ENCODE results near the gene VSTM2B. TPM values are rescaled to one million over a fixed set of nuclear protein-coding genes. Genes with fewer than 3 reads are reported as not detected.

Gene VSTM2B
- total RNA-seq, 1 donor from 2014 or later, result not detected

- Histone ChIP-seq H2AFZ (replicated peaks) (no peak overlapping the region), H3K9ac (no peak overlapping the region), H3K9me3 (ENCODE audit: low read depth) (no peaks in the 10 kb centered on the region), H3F3A (ENCODE audit: low read depth) (no peaks in the 10 kb centered on the region), H3K4me2 (no peak overlapping the region), H3K36me3 (no peaks in the 10 kb centered on the region), H3K79me2 (ENCODE audit: low read depth) (no peaks in the 10 kb centered on the region), H3K27ac (no peak overlapping the region), H3K27me3 (peaks cover 44% of the 10 kb centered on the region), H3K4me3 (no peak overlapping the region), H3K4me1 (no peaks in the 10 kb centered on the region), H4K20me1 (ENCODE audit: low read depth) (no peaks in the 10 kb centered on the region)
- Mint-ChIP-seq H3K9me3 (no peaks in the 10 kb centered on the region), H3K27ac (no peak overlapping the region), H3K4me3 (no peak overlapping the region), H3K27me3 (ENCODE audit: insufficient read depth, low read depth) (peaks cover 19% of the 10 kb centered on the region), H3K4me1 (no peaks in the 10 kb centered on the region), H3K36me3 (no peaks in the 10 kb centered on the region)
- TF ChIP-seq, protein P1, sequence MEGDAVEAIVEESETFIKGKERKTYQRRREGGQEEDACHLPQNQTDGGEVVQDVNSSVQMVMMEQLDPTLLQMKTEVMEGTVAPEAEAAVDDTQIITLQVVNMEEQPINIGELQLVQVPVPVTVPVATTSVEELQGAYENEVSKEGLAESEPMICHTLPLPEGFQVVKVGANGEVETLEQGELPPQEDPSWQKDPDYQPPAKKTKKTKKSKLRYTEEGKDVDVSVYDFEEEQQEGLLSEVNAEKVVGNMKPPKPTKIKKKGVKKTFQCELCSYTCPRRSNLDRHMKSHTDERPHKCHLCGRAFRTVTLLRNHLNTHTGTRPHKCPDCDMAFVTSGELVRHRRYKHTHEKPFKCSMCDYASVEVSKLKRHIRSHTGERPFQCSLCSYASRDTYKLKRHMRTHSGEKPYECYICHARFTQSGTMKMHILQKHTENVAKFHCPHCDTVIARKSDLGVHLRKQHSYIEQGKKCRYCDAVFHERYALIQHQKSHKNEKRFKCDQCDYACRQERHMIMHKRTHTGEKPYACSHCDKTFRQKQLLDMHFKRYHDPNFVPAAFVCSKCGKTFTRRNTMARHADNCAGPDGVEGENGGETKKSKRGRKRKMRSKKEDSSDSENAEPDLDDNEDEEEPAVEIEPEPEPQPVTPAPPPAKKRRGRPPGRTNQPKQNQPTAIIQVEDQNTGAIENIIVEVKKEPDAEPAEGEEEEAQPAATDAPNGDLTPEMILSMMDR (IDR thresholded peaks at IDR 0.05), result no peak
- TF ChIP-seq EZH2phosphoT487 (IDR thresholded peaks at IDR 0.05), result no peak
- DNase-seq (ENCODE audit: low spot score), result no peak
Measured at GRCh38 chr19:29514525-29515232, 11.1 kb upstream of the VSTM2B start.

DNA sequence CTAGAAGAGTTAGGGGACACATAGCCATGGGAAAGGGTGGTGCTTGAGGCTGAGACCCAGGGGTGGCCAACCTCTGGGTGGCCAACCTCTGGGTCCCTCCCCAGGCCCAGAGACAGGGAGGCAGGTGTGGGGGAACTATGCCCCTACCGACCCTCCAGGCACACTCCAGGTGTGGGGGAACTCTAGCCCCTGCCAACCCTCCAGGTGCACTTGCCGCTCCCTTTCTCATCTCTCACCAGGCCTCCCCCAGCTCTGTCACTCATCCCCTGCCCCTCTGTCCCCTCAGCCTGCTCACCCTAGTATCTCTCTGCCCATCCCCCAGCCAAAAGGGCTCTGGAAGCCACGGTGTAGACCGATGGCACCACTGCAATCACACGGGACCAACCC lies 10.6 kb upstream of the VSTM2B start:
- H2AFZ ChIP-seq (replicated peaks), result no peak overlapping the region
- peaks cover 20% of the 10 kb centered on the region for H3K27me3 Mint-ChIP-seq (ENCODE audit: insufficient read depth, low read depth)
- H3K27ac ChIP-seq, result no peak overlapping the region
- H3K9ac ChIP-seq, result no peak overlapping the region
- H3K4me3 ChIP-seq, result no peak overlapping the region
- no peak overlapping the region for H3K27ac Mint-ChIP-seq
- no peaks in the 10 kb centered on the region for H3K36me3 Mint-ChIP-seq
- no peaks in the 10 kb centered on the region for H3K9me3 Mint-ChIP-seq
- no peak overlapping the region for H3K4me2 ChIP-seq
- no peak for DNase-seq (ENCODE audit: low spot score)
- H3K4me1 ChIP-seq, result no peaks in the 10 kb centered on the region
- no peaks in the 10 kb centered on the region for H3K36me3 ChIP-seq
- H3F3A ChIP-seq (ENCODE audit: low read depth), result no peaks in the 10 kb centered on the region
- TF ChIP-seq EZH2 (IDR thresholded peaks at IDR 0.05) (no peak), EZH2phosphoT487 (IDR thresholded peaks at IDR 0.05) (no peak)
- TF ChIP-seq, protein P1 (IDR thresholded peaks at IDR 0.05), result no peak
- H3K4me3 Mint-ChIP-seq, result no peak overlapping the region
- peaks cover 49% of the 10 kb centered on the region for H3K27me3 ChIP-seq
- no peaks in the 10 kb centered on the region for H3K9me3 ChIP-seq (ENCODE audit: low read depth)
- no peaks in the 10 kb centered on the region for H4K20me1 ChIP-seq (ENCODE audit: low read depth)
- H3K79me2 ChIP-seq (ENCODE audit: low read depth), result no peaks in the 10 kb centered on the region
- no peaks in the 10 kb centered on the region for H3K4me1 Mint-ChIP-seq

DNA sequence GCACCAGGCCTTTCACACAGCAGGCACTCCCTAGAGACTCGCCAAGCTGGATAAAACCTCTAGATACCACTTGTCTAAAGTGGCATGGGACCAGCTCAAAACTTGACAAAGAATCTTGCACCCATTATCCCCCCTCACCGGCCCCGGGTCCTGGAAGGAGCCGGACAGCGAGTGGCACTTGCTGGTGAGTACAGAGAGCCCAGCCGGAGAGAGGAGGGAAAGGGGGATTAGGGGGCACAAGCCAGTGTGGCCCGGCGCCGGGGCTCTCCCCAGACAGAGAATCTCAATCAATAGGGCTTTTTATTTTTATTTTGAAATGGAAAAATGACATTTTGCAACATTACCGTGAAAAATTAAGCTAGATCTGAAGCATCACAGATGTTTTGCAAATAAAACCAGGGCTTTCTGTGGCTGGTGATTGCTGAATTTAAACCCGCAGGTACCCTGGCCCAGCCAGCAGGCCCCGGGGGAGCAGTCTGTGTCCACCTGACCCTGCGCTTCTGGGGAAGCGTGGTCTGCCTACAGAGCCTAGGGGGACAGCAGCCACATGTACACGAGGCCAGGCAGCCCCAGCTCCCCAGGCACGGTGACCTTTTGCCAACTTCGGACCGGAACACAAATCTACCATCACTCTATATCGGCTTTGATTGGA lies 10.0 kb upstream of the VSTM2B start:
- Mint-ChIP-seq H3K27ac (no peak overlapping the region), H3K4me1 (no peaks in the 10 kb centered on the region), H3K27me3 (ENCODE audit: insufficient read depth, low read depth) (peaks cover 21% of the 10 kb centered on the region), H3K36me3 (no peaks in the 10 kb centered on the region), H3K4me3 (no peak overlapping the region), H3K9me3 (no peaks in the 10 kb centered on the region)
- no peaks in the 10 kb centered on the region for H3F3A ChIP-seq (ENCODE audit: low read depth)
- no peaks in the 10 kb centered on the region for H3K79me2 ChIP-seq (ENCODE audit: low read depth)
- peaks cover 54% of the 10 kb centered on the region for H3K27me3 ChIP-seq
- no peaks in the 10 kb centered on the region for H3K36me3 ChIP-seq
- no peak overlapping the region for H3K27ac ChIP-seq
- H2AFZ ChIP-seq (replicated peaks), result no peak overlapping the region
- no peak overlapping the region for H3K4me3 ChIP-seq
- no peak overlapping the region for H3K4me2 ChIP-seq
- no peak for DNase-seq (ENCODE audit: low spot score)
- H4K20me1 ChIP-seq (ENCODE audit: low read depth), result no peaks in the 10 kb centered on the region
- no peak overlapping the region for H3K9ac ChIP-seq
- H3K9me3 ChIP-seq (ENCODE audit: low read depth), result no peaks in the 10 kb centered on the region
- H3K4me1 ChIP-seq, result no peaks in the 10 kb centered on the region
- no peak for TF ChIP-seq EZH2phosphoT487 (IDR thresholded peaks at IDR 0.05)
- TF ChIP-seq EZH2 (IDR thresholded peaks at IDR 0.05), result no peak
- TF ChIP-seq, protein P1 (IDR thresholded peaks at IDR 0.05), result no peak
